Right cardiac atrium (tissue), 5 donors: ENCODE measurements around the gene SERINC5. TPM values are rescaled to one million over a fixed set of nuclear protein-coding genes. Genes with fewer than 3 reads are reported as not detected.
"Not testable (repeated sequence)": the region's sequence is repeated elsewhere in the genome, so short reads cannot be mapped to it uniquely, and the experiment has no call there.

Experiments
- ATAC-seq, 2 donors: fragments of 200-7000 bp; cut with Tn5 transposase; one replicate each; pipeline versions ENCODE4 v1.8.0 to v1.9.1; 2020; ENCODE audit warnings: moderate library complexity in 2 of 2, mild to moderate bottlenecking in 1 of 2
- DNase-seq, 3 donors: peaks; one replicate each; pipeline ENCODE4 v3.0.0-alpha.2; 2020
- H3K27ac ChIP-seq: one replicate; pipeline ENCODE4 v1.5.1; 2013; ENCODE audit warnings: mild to moderate bottlenecking, low read length, control low read depth, moderate library complexity
- H3K27me3 ChIP-seq: one replicate; pipeline ENCODE4 v1.6.1; 2013; ENCODE audit not compliant: control insufficient read depth, insufficient read depth
- H3K4me1 ChIP-seq: one replicate; pipeline ENCODE4 v1.6.1; 2013; ENCODE audit warnings: low read length; ENCODE audit not compliant: control insufficient read depth, insufficient read depth
- H3K4me3 ChIP-seq: one replicate; pipeline ENCODE4 v1.5.1; 2013; ENCODE audit warnings: low read length, control low read depth
- H3K9me3 ChIP-seq: one replicate; pipeline ENCODE4 v1.6.1; 2013; ENCODE audit warnings: low read length; ENCODE audit not compliant: control insufficient read depth
- WGBS: extraction: QIAGEN DNeasy Blood & Tissue Kit; methylation state at CpG from one replicate; pipeline ENCODE4 v1.1.7; 2013; 5-methylcytosine and 5-hydroxymethylcytosine counted together
- intact Hi-C, 4 donors: fragments of 100-400 bp; cut with DNase I; formaldehyde crosslinking; loops; one replicate each; pipeline versions ENCODE4 v1.11.0 to v1.14.0; 2022 to 2023
- long read RNA-seq, 4 donors: library from polyadenylated mRNA; unstranded; transcript quantifications; one replicate each; pipeline ENCODE4 v2.0.0, GENCODE V29; 2020 to 2021
- polyA plus RNA-seq: library from polyadenylated mRNA; stranded (reverse); fragments of 200-250 nt; gene quantifications from one replicate; pipeline ENCODE4 v1.2.3, GENCODE V29; 2013
- total RNA-seq, 4 donors: library from RNA; stranded (reverse); fragmentation: NEBNext Ultra II Directional; extraction: Animal tissue kit (Norgen Biotek cat#: 25700); gene quantifications; one replicate each; pipeline ENCODE4 v1.2.1, GENCODE V29; 2021
- donor health status: healthy with polysubstance abuse.
- donor health status: DM: no; HTN: yes; CAD: no.
- donor health status: DM: no; HTN: no; CAD: no.
- donor health status: DM: no; HTN: yes; CAD: no; lungs with severe emphysema.
- donor health status: DM: yes; HTN: yes; CAD: no.

The SERINC5 gene
- 10 to 100 TPM; 11.1 to 13.4 (median 12.4) TPM for total RNA-seq
- 3.5 TPM for polyA plus RNA-seq
- long read RNA-seq, donor 1, full-length matches to known transcripts: 3 of 5 reads
- long read RNA-seq, donor 1, partial matches to known transcripts: 0 of 5 reads
- long read RNA-seq, donor 1, other reads (novel, unspliced or antisense): 2 of 5 reads
- long read RNA-seq, donor 2, partial matches to known transcripts: 1 of 1 reads
- long read RNA-seq, donor 2, other reads (novel, unspliced or antisense): 0 of 1 reads
- long read RNA-seq, donor 3, full-length matches to known transcripts: 2 of 7 reads
- long read RNA-seq, donor 3, partial matches to known transcripts: 1 of 7 reads
- long read RNA-seq, donor 3, other reads (novel, unspliced or antisense): 4 of 7 reads
- long read RNA-seq, donor 4, partial matches to known transcripts: 1 of 1 reads
- long read RNA-seq, donor 4, other reads (novel, unspliced or antisense): 0 of 1 reads

DNA sequence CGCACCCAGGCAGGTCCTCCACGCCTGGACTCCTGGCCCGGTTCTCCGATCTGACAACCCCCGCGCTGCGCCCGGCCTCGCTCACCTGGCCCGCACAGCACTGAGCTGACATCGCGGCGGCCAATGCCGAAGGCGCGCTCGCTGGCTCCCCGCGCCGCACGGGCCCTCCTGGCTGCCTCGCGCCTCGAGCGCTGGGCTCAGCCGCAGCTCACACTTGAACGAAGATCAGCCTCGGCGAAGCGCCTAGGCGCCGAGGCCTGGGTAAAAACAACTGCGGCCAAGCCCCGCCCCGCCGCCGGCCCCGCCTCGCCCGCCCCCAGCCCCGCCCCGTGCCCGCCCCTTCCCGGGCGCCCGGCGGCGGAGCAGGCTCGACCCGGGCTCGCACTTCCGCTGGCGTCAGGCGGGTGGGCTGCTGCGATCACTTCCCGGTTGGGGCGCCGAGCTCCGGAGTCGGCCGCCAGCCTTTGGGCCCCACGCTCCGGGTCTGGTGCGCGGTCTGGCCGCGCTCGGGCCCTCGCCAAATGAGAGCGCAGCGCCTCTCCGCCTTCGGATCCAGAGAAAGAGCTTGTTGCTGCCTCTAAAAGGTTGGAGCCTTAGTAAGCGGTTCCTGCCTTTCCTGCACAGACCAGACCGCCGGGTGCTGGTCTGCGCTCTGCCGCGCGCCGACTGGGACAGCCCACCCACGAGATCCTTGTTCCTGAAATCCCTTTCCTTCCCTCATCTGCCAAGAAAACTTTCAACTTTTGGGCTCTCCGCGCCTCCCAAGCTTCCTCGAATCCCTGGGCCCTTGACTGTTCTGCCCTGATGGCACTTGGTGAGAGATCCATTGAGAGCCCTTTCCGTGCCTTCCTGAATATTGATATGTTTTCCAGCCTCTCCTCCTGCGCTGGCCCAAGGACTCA lies at the start of gene SERINC5:
SERINC5 (minus strand) TSS at position 238 of the 902 bp plus-strand sequence; CDS start at position 112, 126 bp downstream.
- peak within 1 kb of the TSS; percentile 96 for H3K27ac ChIP-seq
- intact Hi-C loops: loop anchor here in 3 of 4 donors (10.0 kb wide), 1 partner anchor 61 kb away; no protein-coding TSS in a partner anchor
- H3K4me3 ChIP-seq: peak within 1 kb of the TSS; percentile 62
- H3K9me3 ChIP-seq: no peaks in the 10 kb centered on the region
- peaks cover 5% of the 10 kb centered on the region for H3K4me1 ChIP-seq
- DNase-seq (peak; percentile 90 to 95 (median 94)), ATAC-seq (peak; percentile 96)
- under 1% methylated on average over 87 of the region's 87 CpGs for WGBS
- H3K27me3 ChIP-seq: no peaks in the 10 kb centered on the region

DNA sequence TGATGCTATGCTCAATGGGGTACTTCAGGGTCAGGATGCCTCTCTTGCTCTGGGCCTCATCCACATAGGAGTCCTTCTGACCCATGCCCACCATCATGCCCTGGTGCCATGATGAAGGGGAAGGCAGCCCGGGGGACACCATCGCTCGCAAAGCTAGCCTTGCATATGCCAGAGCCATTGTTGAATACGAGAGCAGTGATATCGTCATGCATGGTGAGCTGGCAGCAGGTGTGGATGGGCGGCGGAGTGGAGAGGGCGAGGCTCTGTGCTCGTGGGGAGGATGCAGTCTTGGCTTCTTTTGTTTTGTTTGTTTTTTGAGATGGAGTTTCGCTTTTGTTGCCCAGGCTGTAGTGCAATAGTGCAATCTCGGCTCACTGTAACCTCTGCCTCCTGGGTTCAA lies 46.8 kb upstream of the SERINC5 start:
- Histone ChIP-seq H3K27me3 (no peaks in the 10 kb centered on the region), H3K9me3 (no peaks in the 10 kb centered on the region), H3K27ac (no peak overlapping the region), H3K4me3 (no peak overlapping the region), H3K4me1 (no peaks in the 10 kb centered on the region)
- DNase-seq (no peak), ATAC-seq (no peak)
- WGBS: 93% methylated on average over 11 of the region's 11 CpGs
- intact Hi-C loops: no loop called here

DNA sequence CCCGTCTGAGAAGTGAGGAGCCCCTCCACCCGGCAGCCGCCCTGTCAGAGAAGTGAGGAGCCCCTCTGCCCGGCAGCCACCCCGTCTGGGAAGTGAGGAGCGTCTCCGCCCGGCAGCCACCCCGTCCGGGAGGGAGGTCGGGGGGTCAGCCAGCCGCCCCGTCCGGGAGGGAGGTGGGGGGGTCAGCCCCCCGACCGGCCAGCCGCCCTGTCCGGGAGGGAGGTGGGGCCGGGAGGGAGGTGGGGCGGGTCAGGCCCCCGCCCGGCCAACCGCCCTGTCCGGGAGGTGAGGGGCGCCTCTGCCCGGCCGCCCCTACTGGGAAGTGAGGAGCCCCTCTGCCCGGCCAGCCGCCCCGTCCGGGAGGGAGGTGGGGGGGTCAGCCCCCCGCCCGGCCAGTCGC lies 45.5 kb upstream of the SERINC5 start:
- H3K4me3 ChIP-seq, intact Hi-C loops, ATAC-seq, H3K9me3 ChIP-seq, H3K27ac ChIP-seq, H3K27me3 ChIP-seq, H3K4me1 ChIP-seq, DNase-seq: not testable (repeated sequence)
- 97% methylated on average over 13 of the region's 34 CpGs for whole genome bisulfite sequencing

DNA sequence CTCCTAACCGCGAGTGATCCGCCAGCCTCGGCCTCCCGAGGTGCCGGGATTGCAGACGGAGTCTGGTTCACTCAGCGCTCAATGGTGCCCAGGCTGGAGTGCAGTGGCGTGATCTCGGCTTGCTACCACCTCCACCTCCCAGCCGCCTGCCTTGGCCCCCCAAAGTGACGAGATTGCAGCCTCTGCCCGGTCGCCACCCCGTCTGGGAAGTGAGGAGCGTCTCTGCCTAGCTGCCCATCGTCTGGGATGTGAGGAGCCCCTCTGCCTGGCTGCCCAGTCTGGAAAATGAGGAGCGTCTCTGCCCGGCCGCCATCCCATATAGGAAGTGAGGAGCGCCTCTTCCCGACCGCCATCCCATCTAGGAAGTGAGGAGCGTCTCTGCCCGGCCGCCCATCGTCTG lies 44.9 kb upstream of the SERINC5 start:
- ATAC-seq, H3K4me1 ChIP-seq, intact Hi-C loops, H3K27ac ChIP-seq, DNase-seq, H3K4me3 ChIP-seq, H3K9me3 ChIP-seq, H3K27me3 ChIP-seq: not testable (repeated sequence)
- WGBS: 97% methylated on average over 19 of the region's 27 CpGs

DNA sequence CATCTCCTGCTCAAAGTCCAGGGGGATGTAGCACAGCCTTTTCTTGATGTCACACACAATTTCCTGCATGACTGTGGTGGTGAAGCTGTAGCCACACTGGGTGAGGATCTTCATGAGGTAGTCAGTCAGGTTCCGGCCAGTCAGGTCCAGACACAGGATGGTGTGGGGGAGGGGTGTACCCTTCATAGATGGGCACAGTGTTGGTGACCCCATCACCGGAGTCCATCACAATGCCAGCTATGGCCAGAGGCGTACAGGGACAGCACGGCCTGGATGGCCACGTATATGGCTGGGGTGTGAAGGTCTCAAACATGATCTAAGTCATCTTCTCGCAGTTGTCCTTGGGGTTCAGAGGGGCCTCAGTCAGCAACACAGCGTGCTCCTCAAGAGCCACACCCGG lies 44.3 kb upstream of the SERINC5 start:
- 83% methylated on average over 8 of the region's 8 CpGs for WGBS
- Histone ChIP-seq H3K4me3 (no peak overlapping the region), H3K4me1 (no peaks in the 10 kb centered on the region), H3K9me3 (no peaks in the 10 kb centered on the region), H3K27ac (no peak overlapping the region), H3K27me3 (no peaks in the 10 kb centered on the region)
- DNase-seq (no peak), ATAC-seq (no peak)
- intact Hi-C loops: no loop called here

DNA sequence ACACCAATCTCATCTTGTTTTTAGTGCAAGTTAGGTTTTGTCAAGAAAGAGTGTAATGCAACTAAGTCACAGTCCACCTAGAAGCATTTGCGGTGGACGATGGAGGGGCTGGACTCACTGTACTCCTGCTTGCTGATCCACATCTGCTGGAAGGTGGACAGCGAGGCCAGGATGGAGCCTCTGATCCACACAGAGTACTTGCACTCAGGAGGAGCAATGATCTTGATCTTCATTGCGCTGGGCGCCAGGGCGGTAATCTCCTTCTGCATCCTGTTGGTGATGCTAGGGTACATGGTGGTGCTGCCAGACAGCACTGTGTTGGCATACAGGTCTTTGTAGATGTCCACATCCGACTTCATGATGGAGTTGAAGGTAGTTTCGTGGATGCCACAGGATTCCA lies 43.8 kb upstream of the SERINC5 start:
- Histone ChIP-seq H3K27me3 (no peaks in the 10 kb centered on the region), H3K9me3 (no peaks in the 10 kb centered on the region), H3K4me1 (no peaks in the 10 kb centered on the region), H3K27ac (no peak overlapping the region), H3K4me3 (no peak overlapping the region)
- no peak for DNase-seq
- intact Hi-C loops: no loop called here
- no peak for ATAC-seq
- 92% methylated on average over 8 of the region's 8 CpGs for WGBS

DNA sequence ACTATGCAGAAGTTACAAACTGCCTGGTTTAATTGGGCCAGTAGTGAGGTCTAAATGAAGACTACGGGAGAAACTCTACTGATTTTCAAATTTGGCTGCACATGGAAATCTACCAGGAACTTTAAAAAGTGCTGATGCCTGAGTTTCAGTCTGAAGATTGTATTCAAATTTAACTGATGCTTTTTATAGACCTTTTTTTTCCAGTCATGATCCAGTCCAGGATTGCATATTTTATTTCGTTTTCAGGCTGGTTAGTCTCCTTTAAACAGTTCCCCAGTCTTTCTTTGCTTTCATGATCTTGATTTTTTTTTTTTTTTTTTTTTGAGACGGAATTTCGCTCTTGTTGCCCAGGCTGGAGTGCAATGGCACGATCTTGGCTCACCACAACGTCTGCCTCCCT lies 40.3 kb upstream of the SERINC5 start:
- DNase-seq: no peak
- intact Hi-C loops: no loop called here
- Histone ChIP-seq H3K4me1 (no peaks in the 10 kb centered on the region), H3K9me3 (no peaks in the 10 kb centered on the region), H3K27me3 (no peaks in the 10 kb centered on the region), H3K4me3 (no peak overlapping the region), H3K27ac (no peak overlapping the region)
- WGBS: 62% methylated on average over 6 of the region's 6 CpGs
- no peak for ATAC-seq

DNA sequence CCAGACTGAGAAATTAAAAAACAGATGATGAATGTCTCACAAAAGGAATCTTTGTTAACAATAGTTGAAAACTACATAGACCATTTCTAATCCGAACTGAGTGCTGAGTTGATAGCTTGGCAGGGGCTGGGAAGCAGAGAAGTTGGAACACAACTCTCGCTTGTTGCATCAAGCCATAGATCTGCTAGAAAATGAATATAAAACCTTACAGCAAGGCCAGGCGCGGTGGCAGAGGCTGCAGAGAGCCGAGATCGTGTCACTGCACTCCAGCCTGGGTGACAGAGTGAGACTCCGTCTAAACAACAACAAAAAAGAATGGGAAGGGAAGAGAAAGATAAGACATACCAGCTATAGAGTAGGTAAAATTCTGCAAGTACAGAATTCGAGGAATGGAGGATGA lies 35.9 kb upstream of the SERINC5 start:
- Histone ChIP-seq H3K9me3 (no peaks in the 10 kb centered on the region), H3K4me1 (no peaks in the 10 kb centered on the region), H3K27me3 (no peaks in the 10 kb centered on the region), H3K27ac (no peak overlapping the region), H3K4me3 (no peak overlapping the region)
- intact Hi-C loops: no loop called here
- no peak for DNase-seq
- no peak for ATAC-seq
- WGBS: 77% methylated on average over 8 of the region's 8 CpGs

DNA sequence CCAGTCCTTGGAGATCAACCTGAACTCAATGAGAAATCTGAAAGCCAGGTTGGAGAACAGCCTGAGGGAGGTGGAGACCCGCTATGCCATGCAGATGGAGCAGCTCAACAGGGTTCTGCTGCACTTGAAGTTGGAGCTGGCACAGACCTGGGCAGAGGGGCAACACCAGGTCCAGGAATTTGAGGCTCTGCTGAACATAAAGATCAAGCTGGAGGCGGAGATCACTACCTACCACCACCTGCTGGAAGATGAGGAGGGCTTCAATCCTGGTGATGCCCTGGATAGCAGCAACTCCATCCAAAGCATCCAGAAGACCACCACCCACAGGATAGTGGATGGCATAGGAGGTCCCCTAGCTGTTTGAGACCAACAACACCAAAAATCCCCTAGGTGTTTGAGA lies 33.5 kb upstream of the SERINC5 start:
- H3K27me3 ChIP-seq: no peaks in the 10 kb centered on the region
- no peaks in the 10 kb centered on the region for H3K4me1 ChIP-seq
- DNase-seq (no peak), ATAC-seq (no peak)
- intact Hi-C loops: no loop called here
- WGBS: 93% methylated on average over 2 of the region's 2 CpGs
- H3K27ac ChIP-seq: no peak overlapping the region
- no peak overlapping the region for H3K4me3 ChIP-seq
- H3K9me3 ChIP-seq: no peaks in the 10 kb centered on the region

DNA sequence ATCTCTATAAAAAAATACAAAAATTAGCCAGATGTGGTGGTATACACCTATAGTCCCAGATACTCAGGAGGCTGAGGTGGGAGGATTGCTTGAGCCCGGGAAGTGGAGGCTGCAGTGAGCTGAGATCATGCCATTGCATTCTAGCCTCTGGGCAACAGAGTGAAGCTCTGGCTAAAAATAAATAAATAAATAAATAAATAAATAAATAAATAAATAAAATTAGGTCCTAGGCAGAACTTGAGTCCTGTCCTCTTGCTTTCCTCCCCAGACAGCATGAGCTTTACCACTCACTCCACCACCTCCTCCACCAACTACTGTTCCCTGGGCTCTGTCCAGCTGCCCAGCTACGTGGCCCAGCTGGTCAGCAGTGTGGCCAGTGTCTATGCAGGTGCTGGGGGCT lies 32.3 kb upstream of the SERINC5 start:
- DNase-seq (no peak), ATAC-seq (no peak)
- H3K4me3 ChIP-seq: no peak overlapping the region
- WGBS: 95% methylated on average over 2 of the region's 2 CpGs
- intact Hi-C loops: no loop called here
- no peak overlapping the region for H3K27ac ChIP-seq
- no peaks in the 10 kb centered on the region for H3K4me1 ChIP-seq
- no peaks in the 10 kb centered on the region for H3K9me3 ChIP-seq
- H3K27me3 ChIP-seq: no peaks in the 10 kb centered on the region

DNA sequence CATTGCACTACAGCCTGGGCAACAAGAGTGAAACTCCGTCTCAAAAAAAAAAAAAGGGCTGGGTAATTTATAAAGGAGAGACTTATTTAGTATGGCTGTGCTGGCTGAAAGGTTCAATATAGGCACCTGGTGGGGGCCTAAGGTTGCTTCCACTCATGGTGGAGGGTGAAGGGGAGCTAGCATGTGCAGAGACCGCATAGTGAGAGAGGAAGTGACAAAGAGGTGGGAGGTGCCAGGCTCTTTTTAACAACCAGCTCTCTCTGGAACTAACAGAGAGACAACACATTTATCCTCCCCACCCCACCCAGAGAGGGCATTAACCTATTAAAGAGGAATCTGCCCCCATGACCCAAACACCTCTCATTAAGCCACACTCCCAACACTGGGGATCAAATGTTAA lies 28.9 kb upstream of the SERINC5 start:
- no peak overlapping the region for H3K27ac ChIP-seq
- DNase-seq: no peak
- WGBS: 57% methylated on average over 2 of the region's 2 CpGs
- ATAC-seq: no peak
- no peaks in the 10 kb centered on the region for H3K4me1 ChIP-seq
- H3K4me3 ChIP-seq: no peak overlapping the region
- intact Hi-C loops: no loop called here
- H3K9me3 ChIP-seq: no peaks in the 10 kb centered on the region
- no peaks in the 10 kb centered on the region for H3K27me3 ChIP-seq
